ELR (cell line): ENCODE measurements around the gene FGF4.
A peak's percentile ranks its signal among the peaks of the same experiment; 100 is the strongest.
"Not testable (repeated sequence)": the region's sequence is repeated elsewhere in the genome, so short reads cannot be mapped to it uniquely, and the experiment has no call there.

ENCODE experiments used
- DNase-seq: peaks from one replicate; pipeline ENCODE4 v3.0.0-alpha.2; 2015; ENCODE audit warnings: low read depth

The FGF4 gene

GRCh38 chr11:69773626-69774353, 1.4 kb downstream of the FGF4 start:
- DNase-seq = no peak

GRCh38 chr11:69771466-69771865, 3.7 kb downstream of the FGF4 start:
- DNase-seq = no peak

- no peak for DNase-seq
These were observed 4.6 kb downstream of the FGF4 start for GRCh38 chr11:69770540-69770939.

GRCh38 chr11:69765498-69765995, 9.6 kb downstream of the FGF4 start:
- DNase-seq = no peak

- DNase-seq = not testable (repeated sequence)
These were observed 10.2 kb downstream of the FGF4 start for GRCh38 chr11:69764918-69765317.

- no peak for DNase-seq
These were observed 14.8 kb downstream of the FGF4 start for GRCh38 chr11:69760319-69760718.

- DNase-seq = no peak
These were observed 22.3 kb downstream of the FGF4 start for GRCh38 chr11:69752890-69753289.

GRCh38 chr11:69750875-69751597, 24.1 kb downstream of the FGF4 start:
- no peak for DNase-seq

GRCh38 chr11:69750108-69750850, 24.9 kb downstream of the FGF4 start:
- no peak for DNase-seq

GRCh38 chr11:69748637-69749036, 26.5 kb downstream of the FGF4 start:
- DNase-seq = no peak

- no peak for DNase-seq
These were observed 28.1 kb downstream of the FGF4 start for GRCh38 chr11:69746752-69747742.

- DNase-seq = no peak
These were observed 29.0 kb downstream of the FGF4 start for GRCh38 chr11:69746140-69746539.

- DNase-seq = peak; percentile 10
These were observed 29.9 kb downstream of the FGF4 start for GRCh38 chr11:69745201-69745600.

- peak; percentile 70 for DNase-seq
These were observed 30.7 kb downstream of the FGF4 start for GRCh38 chr11:69744435-69744834.

- no peak for DNase-seq
These were observed 40.3 kb downstream of the FGF4 start for GRCh38 chr11:69734841-69735240.

- DNase-seq = no peak
These were observed 40.8 kb downstream of the FGF4 start for GRCh38 chr11:69734367-69734766.

- no peak for DNase-seq
These were observed 42.2 kb downstream of the FGF4 start for GRCh38 chr11:69732910-69733309.

GRCh38 chr11:69731110-69731509, 44.0 kb downstream of the FGF4 start:
- no peak for DNase-seq

- DNase-seq = no peak
These were observed 44.6 kb downstream of the FGF4 start for GRCh38 chr11:69730500-69730899.

GRCh38 chr11:69729252-69729651, 45.9 kb downstream of the FGF4 start:
- DNase-seq = no peak

- DNase-seq = no peak
These were observed 47.9 kb downstream of the FGF4 start for GRCh38 chr11:69727266-69727665.
